ENCODE measurements around the gene HM13. TPM values are rescaled to one million over a fixed set of nuclear protein-coding genes. Genes with fewer than 3 reads are reported as not detected.

HM13 gene
- total RNA-seq, 2 donors from 2014 or later: 73.2 to 79.4 TPM

DNA sequence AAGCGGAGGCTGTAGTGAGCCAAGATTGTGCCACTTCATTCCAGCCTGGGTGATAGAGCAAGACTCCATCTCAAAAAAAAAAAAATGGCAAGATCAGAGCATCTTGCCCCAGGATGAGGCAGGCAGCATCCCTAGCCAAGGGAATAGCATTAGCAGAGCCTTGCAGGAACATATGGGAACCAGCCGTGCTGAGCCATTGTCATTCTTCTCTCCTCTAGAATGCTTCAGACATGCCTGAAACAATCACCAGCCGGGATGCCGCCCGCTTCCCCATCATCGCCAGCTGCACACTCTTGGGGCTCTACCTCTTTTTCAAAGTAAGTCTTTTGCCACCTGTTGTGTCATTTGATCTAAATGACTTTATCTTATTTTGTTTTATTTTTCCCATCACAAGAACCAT is 13.0 kb downstream of the HM13 start:
- ATAC-seq: no peak

GRCh38 chr20:31535298-31535697 is 21.1 kb downstream of the HM13 start:
- no peaks in the 10 kb centered on the region for H3K9me3 ChIP-seq
- no peak overlapping the region for H3K27ac ChIP-seq
- H3K27me3 ChIP-seq: no peaks in the 10 kb centered on the region
- H3K4me3 ChIP-seq: no peak overlapping the region
- H3K36me3 ChIP-seq (replicated peaks in 1 of 2; ENCODE audit: insufficient read depth in 1 of 2, low read depth in 2 of 2): peaks cover 18 to 46% of the 10 kb centered on the region in 2 donors
- no peaks in the 10 kb centered on the region for H3K4me1 ChIP-seq
- intact Hi-C loops (cut with DNase I): no loop called here
- TF ChIP-seq, protein P1, sequence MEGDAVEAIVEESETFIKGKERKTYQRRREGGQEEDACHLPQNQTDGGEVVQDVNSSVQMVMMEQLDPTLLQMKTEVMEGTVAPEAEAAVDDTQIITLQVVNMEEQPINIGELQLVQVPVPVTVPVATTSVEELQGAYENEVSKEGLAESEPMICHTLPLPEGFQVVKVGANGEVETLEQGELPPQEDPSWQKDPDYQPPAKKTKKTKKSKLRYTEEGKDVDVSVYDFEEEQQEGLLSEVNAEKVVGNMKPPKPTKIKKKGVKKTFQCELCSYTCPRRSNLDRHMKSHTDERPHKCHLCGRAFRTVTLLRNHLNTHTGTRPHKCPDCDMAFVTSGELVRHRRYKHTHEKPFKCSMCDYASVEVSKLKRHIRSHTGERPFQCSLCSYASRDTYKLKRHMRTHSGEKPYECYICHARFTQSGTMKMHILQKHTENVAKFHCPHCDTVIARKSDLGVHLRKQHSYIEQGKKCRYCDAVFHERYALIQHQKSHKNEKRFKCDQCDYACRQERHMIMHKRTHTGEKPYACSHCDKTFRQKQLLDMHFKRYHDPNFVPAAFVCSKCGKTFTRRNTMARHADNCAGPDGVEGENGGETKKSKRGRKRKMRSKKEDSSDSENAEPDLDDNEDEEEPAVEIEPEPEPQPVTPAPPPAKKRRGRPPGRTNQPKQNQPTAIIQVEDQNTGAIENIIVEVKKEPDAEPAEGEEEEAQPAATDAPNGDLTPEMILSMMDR (IDR thresholded peaks at IDR 0.05): no peak
- no peak for TF ChIP-seq POLR2A (IDR thresholded peaks at IDR 0.05)
- ATAC-seq: no peak
- DNase-seq: no peak

More for the DNA sequence above, 13.0 kb downstream of the HM13 start:
- TF ChIP-seq, protein P1 (IDR thresholded peaks at IDR 0.05): no peak
- TF ChIP-seq POLR2A (IDR thresholded peaks at IDR 0.05): no peak
- H3K27me3 ChIP-seq: no peaks in the 10 kb centered on the region
- DNase-seq: no peak
- peaks cover 17% of the 10 kb centered on the region for H3K4me1 ChIP-seq
- H3K27ac ChIP-seq: no peak overlapping the region
- no peak overlapping the region for H3K4me3 ChIP-seq
- WGBS, 2 donors: 83 to 89% methylated on average over 6 of the region's 6 CpGs
- H3K36me3 ChIP-seq (replicated peaks in 1 of 2; ENCODE audit: insufficient read depth in 1 of 2, low read depth in 2 of 2): peaks cover 15 to 31% of the 10 kb centered on the region in 2 donors
- intact Hi-C loops (cut with DNase I): no loop called here
- no peaks in the 10 kb centered on the region for H3K9me3 ChIP-seq

DNA sequence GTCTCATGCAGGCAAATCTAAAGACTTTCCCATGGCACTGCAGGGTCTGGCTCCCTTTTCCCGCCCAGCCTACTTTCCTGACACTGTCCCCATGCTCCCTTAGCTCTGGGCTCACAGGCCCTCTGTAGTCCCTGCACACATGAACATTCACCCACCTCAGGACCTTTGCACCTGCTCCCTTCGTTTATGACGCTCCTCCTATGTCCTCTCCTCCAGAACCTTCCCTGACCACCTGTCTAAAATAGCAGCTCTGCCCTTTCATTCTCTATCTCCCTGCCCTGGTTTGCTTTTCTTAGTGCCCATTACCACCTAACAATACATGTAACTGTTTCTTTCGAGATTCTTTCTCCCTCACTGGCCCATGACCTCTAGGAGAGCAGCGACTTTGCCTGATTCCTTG is 22.3 kb downstream of the HM13 start:
- ATAC-seq: no peak
- WGBS, 2 donors: 76 to 85% methylated on average over 5 of the region's 5 CpGs
- no peak for DNase-seq
- intact Hi-C loops (cut with DNase I): no loop called here
- no peaks in the 10 kb centered on the region for H3K27me3 ChIP-seq
- TF ChIP-seq, protein P1 (IDR thresholded peaks at IDR 0.05): no peak
- no peak for TF ChIP-seq POLR2A (IDR thresholded peaks at IDR 0.05)
- H3K36me3 ChIP-seq (replicated peaks in 1 of 2; ENCODE audit: insufficient read depth in 1 of 2, low read depth in 2 of 2): peaks cover 17 to 43% of the 10 kb centered on the region in 2 donors
- H3K4me3 ChIP-seq: no peak overlapping the region
- H3K9me3 ChIP-seq: no peaks in the 10 kb centered on the region
- H3K27ac ChIP-seq: no peak overlapping the region
- no peaks in the 10 kb centered on the region for H3K4me1 ChIP-seq

DNA sequence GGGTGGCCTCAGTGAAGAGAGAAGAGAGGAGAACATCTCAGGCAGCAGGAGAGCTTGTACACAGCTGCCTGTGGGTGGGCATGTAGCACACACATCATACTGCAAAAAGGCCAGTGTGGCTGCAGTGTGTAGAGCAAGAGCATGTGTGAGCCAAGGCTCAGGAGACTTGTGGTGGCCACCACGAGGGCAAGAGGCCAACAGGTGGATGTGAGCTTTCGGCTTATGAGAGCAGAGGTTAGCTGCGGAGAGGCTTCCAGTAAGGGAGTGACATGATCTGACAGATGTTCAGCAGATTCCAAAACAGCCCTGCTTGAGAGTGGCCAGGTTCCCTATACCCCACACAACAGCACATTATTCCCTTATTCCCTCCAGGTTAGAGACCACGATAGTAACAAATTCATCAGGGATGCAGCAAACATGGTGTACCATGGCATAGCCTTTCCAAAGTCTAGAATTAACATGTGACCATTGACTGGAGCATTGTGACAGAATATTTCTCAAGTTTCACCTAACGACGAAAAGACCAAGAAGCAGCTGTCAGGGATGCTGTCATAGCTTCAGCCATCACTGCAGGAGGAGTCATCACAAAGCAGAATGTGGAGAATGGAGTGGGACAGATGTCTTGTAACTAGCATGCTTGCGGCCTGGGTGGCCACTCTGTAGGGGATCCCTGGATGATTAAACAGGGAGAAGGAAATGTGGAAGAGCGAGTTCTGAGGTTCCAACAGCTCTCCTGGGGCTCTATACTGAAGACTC is 23.1 kb downstream of the HM13 start:
- H3K4me3 ChIP-seq: no peak overlapping the region
- no peaks in the 10 kb centered on the region for H3K27me3 ChIP-seq
- H3K9me3 ChIP-seq: no peaks in the 10 kb centered on the region
- peaks cover 14 to 46% of the 10 kb centered on the region in 2 donors for H3K36me3 ChIP-seq (replicated peaks in 1 of 2; ENCODE audit: insufficient read depth in 1 of 2, low read depth in 2 of 2)
- TF ChIP-seq, protein P1 (IDR thresholded peaks at IDR 0.05): no peak
- TF ChIP-seq POLR2A (IDR thresholded peaks at IDR 0.05): no peak
- intact Hi-C loops (cut with DNase I): no loop called here
- DNase-seq (no peak), ATAC-seq (no peak)
- H3K27ac ChIP-seq: no peak overlapping the region
- WGBS, 2 donors: 70 to 83% methylated on average over 7 to 8 of the region's 8 CpGs
- no peaks in the 10 kb centered on the region for H3K4me1 ChIP-seq

- H3K27me3 ChIP-seq: no peaks in the 10 kb centered on the region
- intact Hi-C loops (cut with DNase I): no loop called here
- H3K27ac ChIP-seq: no peak overlapping the region
- H3K4me1 ChIP-seq: no peaks in the 10 kb centered on the region
- WGBS, 2 donors: 65 to 85% methylated on average over 4 of the region's 4 CpGs
- peaks cover 14 to 43% of the 10 kb centered on the region in 2 donors for H3K36me3 ChIP-seq (replicated peaks in 1 of 2; ENCODE audit: insufficient read depth in 1 of 2, low read depth in 2 of 2)
- no peaks in the 10 kb centered on the region for H3K9me3 ChIP-seq
- TF ChIP-seq POLR2A (IDR thresholded peaks at IDR 0.05): no peak
- TF ChIP-seq, protein P1 (IDR thresholded peaks at IDR 0.05): no peak
- no peak for DNase-seq
- no peak overlapping the region for H3K4me3 ChIP-seq
- no peak for ATAC-seq
Measured at GRCh38 chr20:31537890-31538289, 23.6 kb downstream of the HM13 start.
